ENCODE measurements around the gene CEP170B. TPM values are rescaled to one million over a fixed set of nuclear protein-coding genes. Genes with fewer than 3 reads are reported as not detected.

Gene CEP170B
- total and polyA plus RNA-seq, 2 of the 13 experiments (the other 11 are each of a cell fraction or from before 2014, with no cell fraction given): 4.3 to 8.8 TPM

DNA sequence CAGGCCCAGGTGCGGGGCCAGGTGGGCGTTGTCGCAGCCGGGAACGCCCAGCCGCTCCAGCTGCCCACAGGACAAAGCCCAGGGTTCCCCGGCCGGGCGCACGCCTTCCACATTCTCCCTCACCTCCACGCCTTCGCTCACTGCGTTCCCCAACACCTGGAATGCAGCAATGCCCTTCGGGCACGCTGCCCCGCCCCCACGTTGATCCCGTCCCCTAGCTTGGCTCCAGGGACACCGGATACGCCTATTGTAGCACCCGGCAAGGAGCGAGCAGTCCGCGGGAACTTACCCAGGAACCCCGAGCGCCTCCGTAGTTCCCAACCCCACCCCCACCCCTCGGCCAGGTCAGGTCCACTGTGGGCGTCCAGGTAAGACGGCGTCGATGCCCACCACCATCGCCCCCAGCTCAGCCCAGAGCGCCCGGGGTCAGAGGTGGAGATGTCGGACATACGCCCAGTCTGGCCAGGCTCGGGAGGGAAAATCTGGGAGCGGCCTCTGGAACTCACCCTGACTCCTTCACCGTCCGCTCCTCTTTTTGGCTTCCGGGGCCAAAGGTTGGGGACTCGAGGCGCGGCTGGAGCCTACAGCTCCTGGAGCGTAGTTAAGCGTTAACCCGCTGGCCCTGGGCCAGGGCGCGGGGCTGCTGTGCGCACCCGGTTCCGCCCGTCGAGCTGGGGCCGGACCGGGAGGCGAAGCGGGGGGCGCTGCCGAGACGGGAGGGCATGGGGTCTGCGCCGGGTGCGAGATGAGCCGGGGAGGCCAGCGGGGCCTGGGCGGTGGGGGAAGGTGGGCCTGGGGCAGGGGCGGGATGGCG lies 594 bp upstream of the CEP170B start (continued):
- no peak for TF ChIP-seq ZNF83 (CRISPR knock-in tag; IDR thresholded peaks at IDR 0.05; ENCODE audit: borderline replicate concordance)
- TF ChIP-seq, protein P1, sequence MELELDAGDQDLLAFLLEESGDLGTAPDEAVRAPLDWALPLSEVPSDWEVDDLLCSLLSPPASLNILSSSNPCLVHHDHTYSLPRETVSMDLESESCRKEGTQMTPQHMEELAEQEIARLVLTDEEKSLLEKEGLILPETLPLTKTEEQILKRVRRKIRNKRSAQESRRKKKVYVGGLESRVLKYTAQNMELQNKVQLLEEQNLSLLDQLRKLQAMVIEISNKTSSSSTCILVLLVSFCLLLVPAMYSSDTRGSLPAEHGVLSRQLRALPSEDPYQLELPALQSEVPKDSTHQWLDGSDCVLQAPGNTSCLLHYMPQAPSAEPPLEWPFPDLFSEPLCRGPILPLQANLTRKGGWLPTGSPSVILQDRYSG (CRISPR knock-in tag; IDR thresholded peaks at IDR 0.05): no peak
- TF ChIP-seq, protein P2, sequence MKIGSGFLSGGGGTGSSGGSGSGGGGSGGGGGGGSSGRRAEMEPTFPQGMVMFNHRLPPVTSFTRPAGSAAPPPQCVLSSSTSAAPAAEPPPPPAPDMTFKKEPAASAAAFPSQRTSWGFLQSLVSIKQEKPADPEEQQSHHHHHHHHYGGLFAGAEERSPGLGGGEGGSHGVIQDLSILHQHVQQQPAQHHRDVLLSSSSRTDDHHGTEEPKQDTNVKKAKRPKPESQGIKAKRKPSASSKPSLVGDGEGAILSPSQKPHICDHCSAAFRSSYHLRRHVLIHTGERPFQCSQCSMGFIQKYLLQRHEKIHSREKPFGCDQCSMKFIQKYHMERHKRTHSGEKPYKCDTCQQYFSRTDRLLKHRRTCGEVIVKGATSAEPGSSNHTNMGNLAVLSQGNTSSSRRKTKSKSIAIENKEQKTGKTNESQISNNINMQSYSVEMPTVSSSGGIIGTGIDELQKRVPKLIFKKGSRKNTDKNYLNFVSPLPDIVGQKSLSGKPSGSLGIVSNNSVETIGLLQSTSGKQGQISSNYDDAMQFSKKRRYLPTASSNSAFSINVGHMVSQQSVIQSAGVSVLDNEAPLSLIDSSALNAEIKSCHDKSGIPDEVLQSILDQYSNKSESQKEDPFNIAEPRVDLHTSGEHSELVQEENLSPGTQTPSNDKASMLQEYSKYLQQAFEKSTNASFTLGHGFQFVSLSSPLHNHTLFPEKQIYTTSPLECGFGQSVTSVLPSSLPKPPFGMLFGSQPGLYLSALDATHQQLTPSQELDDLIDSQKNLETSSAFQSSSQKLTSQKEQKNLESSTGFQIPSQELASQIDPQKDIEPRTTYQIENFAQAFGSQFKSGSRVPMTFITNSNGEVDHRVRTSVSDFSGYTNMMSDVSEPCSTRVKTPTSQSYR (CRISPR knock-in tag; IDR thresholded peaks at IDR 0.05; ENCODE audit: borderline replicate concordance): peak; percentile 81
- no peak for TF ChIP-seq ZNF484 (CRISPR knock-in tag; IDR thresholded peaks at IDR 0.05; ENCODE audit: borderline replicate concordance, low read depth)
- TF ChIP-seq, protein P3, sequence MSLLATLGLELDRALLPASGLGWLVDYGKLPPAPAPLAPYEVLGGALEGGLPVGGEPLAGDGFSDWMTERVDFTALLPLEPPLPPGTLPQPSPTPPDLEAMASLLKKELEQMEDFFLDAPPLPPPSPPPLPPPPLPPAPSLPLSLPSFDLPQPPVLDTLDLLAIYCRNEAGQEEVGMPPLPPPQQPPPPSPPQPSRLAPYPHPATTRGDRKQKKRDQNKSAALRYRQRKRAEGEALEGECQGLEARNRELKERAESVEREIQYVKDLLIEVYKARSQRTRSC (CRISPR knock-in tag; IDR thresholded peaks at IDR 0.05; ENCODE audit: low read depth): no peak
- TF ChIP-seq, protein P4, sequence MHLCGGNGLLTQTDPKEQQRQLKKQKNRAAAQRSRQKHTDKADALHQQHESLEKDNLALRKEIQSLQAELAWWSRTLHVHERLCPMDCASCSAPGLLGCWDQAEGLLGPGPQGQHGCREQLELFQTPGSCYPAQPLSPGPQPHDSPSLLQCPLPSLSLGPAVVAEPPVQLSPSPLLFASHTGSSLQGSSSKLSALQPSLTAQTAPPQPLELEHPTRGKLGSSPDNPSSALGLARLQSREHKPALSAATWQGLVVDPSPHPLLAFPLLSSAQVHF (CRISPR knock-in tag; IDR thresholded peaks at IDR 0.05): no peak
- no peak; the same call in 1 of the 2 replicates for TF ChIP-seq GATAD2A (CRISPR knock-in tag; IDR thresholded peaks at IDR 0.05)
- no peak for TF ChIP-seq ZSCAN31 (CRISPR knock-in tag; IDR thresholded peaks at IDR 0.05; ENCODE audit: low read depth)
- TF ChIP-seq ZMYM4 (CRISPR knock-in tag; IDR thresholded peaks at IDR 0.05): no peak
- peak; percentile 61 for TF ChIP-seq ZNF501 (CRISPR knock-in tag; IDR thresholded peaks at IDR 0.05)
- no peak for TF ChIP-seq SIX1 (CRISPR knock-in tag; IDR thresholded peaks at IDR 0.05; ENCODE audit: borderline replicate concordance)
- TF ChIP-seq KLF11 (CRISPR knock-in tag; IDR thresholded peaks at IDR 0.05): no peak
- no peak for TF ChIP-seq ZFYVE20 (CRISPR knock-in tag; IDR thresholded peaks at IDR 0.05; ENCODE audit: borderline replicate concordance, low read depth)
- TF ChIP-seq NBN (conservative IDR thresholded peaks at IDR 0.05): no peak
- no peak for TF ChIP-seq ZFP90 (CRISPR knock-in tag; IDR thresholded peaks at IDR 0.05; ENCODE audit: borderline replicate concordance)
- no peak for TF ChIP-seq ADNP (CRISPR knock-in tag; IDR thresholded peaks at IDR 0.05)
- 0 out of 2 replicates have a peak, but pooled peaks have one; percentile 43 for TF ChIP-seq CREM (IDR thresholded peaks at IDR 0.05)
- TF ChIP-seq CREM (CRISPR knock-in tag; IDR thresholded peaks at IDR 0.05): no peak
- TF ChIP-seq MXD4 (CRISPR knock-in tag; IDR thresholded peaks at IDR 0.05): peak; percentile 68; the same call in 1 of the 2 replicates
- TF ChIP-seq, protein P5, sequence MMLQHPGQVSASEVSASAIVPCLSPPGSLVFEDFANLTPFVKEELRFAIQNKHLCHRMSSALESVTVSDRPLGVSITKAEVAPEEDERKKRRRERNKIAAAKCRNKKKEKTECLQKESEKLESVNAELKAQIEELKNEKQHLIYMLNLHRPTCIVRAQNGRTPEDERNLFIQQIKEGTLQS (CRISPR knock-in tag; IDR thresholded peaks at IDR 0.05): no peak; the same call in 1 of the 2 replicates
- TF ChIP-seq MEIS1 (CRISPR knock-in tag; IDR thresholded peaks at IDR 0.05; ENCODE audit: borderline replicate concordance): no peak
- TF ChIP-seq FOXO1 (CRISPR knock-in tag; IDR thresholded peaks at IDR 0.05): no peak
- TF ChIP-seq, protein P6, sequence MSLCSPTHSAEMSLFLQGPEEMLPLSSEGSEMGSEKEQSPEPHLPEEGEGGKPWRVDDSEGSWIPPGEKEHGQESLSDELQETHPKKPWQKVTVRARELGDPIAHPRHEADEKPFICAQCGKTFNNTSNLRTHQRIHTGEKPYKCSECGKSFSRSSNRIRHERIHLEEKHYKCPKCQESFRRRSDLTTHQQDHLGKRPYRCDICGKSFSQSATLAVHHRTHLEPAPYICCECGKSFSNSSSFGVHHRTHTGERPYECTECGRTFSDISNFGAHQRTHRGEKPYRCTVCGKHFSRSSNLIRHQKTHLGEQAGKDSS (CRISPR knock-in tag; IDR thresholded peaks at IDR 0.05; ENCODE audit: borderline replicate concordance, low read depth): no peak
